ENCODE results near the gene RAPGEF4.

DNA sequence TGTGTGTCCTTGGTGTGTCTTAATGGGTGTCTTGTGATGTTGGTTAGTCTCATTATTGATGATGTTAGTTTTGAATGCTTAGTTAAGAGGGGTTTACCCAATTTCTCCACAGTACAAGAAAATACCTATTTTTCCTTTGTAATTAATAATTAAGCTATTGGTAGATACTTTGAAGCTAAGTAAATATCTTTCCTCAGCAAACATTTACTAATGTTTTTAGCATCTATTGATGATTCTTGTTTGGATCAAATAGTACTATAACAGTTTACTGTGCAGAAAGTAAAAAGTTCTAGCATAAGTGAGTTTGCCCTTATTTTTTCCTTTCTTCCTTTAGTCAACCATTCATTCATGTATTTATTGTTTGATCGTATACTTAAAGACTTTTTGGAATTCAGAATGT lies 359.1 kb downstream of the RAPGEF4 start:
- TF ChIP-seq, protein P1, sequence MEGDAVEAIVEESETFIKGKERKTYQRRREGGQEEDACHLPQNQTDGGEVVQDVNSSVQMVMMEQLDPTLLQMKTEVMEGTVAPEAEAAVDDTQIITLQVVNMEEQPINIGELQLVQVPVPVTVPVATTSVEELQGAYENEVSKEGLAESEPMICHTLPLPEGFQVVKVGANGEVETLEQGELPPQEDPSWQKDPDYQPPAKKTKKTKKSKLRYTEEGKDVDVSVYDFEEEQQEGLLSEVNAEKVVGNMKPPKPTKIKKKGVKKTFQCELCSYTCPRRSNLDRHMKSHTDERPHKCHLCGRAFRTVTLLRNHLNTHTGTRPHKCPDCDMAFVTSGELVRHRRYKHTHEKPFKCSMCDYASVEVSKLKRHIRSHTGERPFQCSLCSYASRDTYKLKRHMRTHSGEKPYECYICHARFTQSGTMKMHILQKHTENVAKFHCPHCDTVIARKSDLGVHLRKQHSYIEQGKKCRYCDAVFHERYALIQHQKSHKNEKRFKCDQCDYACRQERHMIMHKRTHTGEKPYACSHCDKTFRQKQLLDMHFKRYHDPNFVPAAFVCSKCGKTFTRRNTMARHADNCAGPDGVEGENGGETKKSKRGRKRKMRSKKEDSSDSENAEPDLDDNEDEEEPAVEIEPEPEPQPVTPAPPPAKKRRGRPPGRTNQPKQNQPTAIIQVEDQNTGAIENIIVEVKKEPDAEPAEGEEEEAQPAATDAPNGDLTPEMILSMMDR (IDR thresholded peaks at IDR 0.05) = no peak
- TF ChIP-seq EP300 (IDR thresholded peaks at IDR 0.05) (no peak), POLR2AphosphoS5 (IDR thresholded peaks at IDR 0.05) (no peak), POLR2A (IDR thresholded peaks at IDR 0.05) (no peak)
